Gastroesophageal sphincter (tissue), 3 donors: ENCODE data around the gene ESRRA.

Source experiments
- CTCF ChIP-seq, 4 experiments: fragments of 200-600 bp in 2 of 4; fragments of 450-650 bp in 2 of 4; sonication (generic) in 1 of 4; IDR thresholded peaks; one replicate each; pipeline ENCODE4 v1.5.1; 2017 to 2019; ENCODE audit warnings: antibody characterized with exemption in 4 of 4, mild to moderate bottlenecking in 2 of 4, moderate library complexity in 2 of 4
- EP300 ChIP-seq: sonication (generic); formaldehyde crosslinking; IDR thresholded peaks from one replicate; pipeline ENCODE4 v1.6.1; 2017; ENCODE audit warnings: antibody characterized with exemption, mild to moderate bottlenecking
- POLR2A ChIP-seq, 2 donors: fragments of 450-650 bp; IDR thresholded peaks; one replicate each; pipeline ENCODE4 v1.6.1; 2017; ENCODE audit warnings: antibody characterized with exemption in 2 of 2, mild to moderate bottlenecking in 2 of 2, moderate library complexity in 1 of 2
- POLR2AphosphoS5 ChIP-seq: sonication (generic); formaldehyde crosslinking; IDR thresholded peaks from one replicate; pipeline ENCODE4 v1.6.1; 2017; ENCODE audit warnings: antibody characterized with exemption

- TF ChIP-seq POLR2AphosphoS5, result no peak
- no peak for TF ChIP-seq CTCF (IDR thresholded peaks at IDR 0.05)
- TF ChIP-seq POLR2A (IDR thresholded peaks at IDR 0.05), result no peak
- TF ChIP-seq EP300, result no peak
Measured at GRCh38 chr11:64314805-64315561, 9.7 kb downstream of the ESRRA start.
